GM18867 (cell line): ENCODE results near the gene ISYNA1.

Experiments used
- ATAC-seq: cut with Tn5 transposase; IDR thresholded peaks from one replicate; pipeline ENCODE4 v1.9.1; 2021; ENCODE audit warnings: mild to moderate bottlenecking, moderate library complexity; ENCODE audit not compliant: unreplicated experiment

The ISYNA1 gene

DNA sequence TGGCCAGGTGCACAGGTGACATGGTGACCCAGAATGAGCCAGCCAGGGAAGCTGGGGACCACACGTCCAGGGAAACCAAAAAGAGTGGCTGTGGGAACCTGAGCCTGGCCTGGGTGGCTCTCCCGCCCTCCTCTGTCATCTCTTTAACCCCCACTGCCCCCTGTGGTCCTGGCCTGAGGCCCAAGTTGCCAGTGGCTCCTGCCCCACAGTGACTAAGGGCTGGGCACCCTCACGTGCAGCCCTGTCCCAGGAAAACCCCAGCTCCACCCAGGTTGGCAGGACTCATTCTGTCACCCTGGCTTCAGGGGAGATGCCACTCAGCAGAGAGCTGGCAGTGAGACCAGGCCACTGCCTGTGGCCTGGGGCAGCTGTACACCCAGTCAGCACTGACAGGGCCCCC lies 30.6 kb upstream of the ISYNA1 start:
- ATAC-seq = no peak

DNA sequence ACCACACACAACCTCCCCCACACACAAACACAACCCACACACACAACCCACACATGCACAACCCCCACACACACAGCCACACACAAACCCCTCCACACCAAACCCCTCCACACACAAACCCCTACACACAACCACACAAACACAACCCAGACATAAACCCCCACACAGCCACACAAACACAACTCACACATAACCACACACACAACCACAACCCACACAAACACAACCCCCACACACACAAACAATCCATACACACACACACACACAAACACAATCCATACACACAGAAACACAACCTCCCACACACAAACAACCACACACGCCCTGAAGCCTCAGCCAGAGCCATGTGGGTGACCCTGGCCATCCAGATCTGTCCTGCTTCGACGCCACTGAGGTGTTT lies 30.0 kb upstream of the ISYNA1 start:
- ATAC-seq = no peak

DNA sequence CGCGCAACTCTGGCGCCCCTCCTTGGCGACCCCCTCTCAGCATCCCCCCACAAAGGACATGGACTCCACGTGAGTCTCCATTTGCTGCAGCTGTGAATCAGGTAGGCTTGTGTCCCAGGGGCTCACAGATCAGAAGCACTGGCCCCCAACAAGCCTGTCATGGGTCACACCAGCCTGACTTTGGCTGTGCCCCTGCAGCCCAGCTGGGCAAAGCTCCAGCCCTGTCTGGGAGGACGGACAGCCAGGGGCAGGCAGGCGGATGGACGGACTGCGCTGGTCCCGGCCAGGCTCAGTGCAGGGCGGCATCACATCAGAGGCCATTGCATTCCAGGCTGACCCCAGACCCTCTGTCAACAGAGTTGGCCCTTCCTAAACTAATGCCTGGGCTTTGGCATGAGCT lies 28.4 kb upstream of the ISYNA1 start:
- ATAC-seq = no peak

DNA sequence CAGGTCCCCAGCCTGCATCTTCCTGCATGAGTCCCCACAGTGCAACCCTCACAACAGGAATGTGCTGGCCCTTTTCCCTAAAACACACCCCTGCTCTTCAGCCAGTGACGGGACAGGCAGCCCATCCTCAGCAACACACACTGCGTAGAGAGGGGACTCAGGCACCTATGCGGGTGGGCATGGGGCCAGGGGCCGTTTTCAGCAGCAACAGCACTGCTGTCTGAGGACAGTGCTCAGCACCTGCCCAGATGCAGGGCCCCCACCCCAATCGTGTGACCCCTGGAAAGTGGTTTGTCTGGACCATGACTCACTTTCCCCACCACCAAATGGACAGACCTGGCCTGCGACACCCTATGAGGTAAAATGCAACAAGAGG lies 28.0 kb upstream of the ISYNA1 start:
- ATAC-seq = no peak

DNA sequence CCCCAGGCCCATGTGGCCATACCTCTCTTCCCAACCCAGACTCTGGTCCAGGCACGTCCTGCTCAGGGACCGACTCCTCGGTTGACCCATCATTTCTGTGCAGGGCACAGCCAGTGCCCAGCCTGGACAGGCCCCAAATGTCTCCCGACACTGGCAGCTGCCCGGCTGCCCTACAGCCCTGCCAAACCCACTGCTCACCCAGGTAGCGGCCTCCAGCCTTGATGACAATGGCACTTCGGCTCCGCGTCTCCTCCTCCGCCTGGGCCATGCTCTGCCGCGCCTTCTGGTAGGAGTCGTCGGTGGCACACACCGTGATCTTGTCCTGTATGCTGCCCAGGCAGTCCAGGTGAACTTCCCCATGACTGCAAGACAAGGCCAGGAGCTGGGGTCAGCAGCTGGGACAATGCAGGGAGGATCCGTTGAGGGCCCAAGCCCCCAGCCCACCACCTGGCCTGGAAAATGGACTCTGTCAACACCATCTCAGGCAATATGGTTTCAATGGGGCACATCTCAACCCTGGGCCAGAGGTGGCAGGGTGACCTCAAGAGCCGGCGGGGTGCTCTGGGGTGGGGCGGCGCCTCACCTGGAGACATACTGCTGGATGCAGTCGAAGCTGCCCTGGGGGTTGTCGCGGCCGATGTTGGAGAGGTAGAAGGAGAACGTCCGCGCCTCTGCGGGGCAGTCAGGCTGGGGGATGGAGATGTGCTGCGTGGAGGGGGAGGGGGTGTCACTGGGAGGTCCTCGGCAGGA lies 27.5 kb upstream of the ISYNA1 start:
- no peak for ATAC-seq

DNA sequence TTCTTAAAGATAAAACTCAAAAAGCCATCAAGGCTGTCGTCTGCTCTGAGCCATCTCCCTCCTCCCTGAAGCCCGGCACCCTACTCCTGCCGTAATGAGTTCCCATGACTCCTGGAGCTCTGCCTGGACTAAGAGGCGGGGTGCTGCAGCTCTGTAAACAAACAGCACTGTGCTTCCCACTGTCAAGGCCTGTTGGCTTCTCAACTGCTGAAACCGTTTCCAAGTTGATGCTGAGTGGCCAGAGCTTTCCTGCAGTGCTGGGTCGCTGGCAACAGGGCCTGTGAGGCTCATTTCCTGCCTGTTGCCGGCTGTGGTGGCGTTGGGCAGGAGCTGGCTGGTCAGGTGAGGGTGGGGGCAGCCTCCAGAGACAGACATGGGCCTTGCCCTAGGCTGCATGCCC lies 26.7 kb upstream of the ISYNA1 start:
- ATAC-seq = no peak

DNA sequence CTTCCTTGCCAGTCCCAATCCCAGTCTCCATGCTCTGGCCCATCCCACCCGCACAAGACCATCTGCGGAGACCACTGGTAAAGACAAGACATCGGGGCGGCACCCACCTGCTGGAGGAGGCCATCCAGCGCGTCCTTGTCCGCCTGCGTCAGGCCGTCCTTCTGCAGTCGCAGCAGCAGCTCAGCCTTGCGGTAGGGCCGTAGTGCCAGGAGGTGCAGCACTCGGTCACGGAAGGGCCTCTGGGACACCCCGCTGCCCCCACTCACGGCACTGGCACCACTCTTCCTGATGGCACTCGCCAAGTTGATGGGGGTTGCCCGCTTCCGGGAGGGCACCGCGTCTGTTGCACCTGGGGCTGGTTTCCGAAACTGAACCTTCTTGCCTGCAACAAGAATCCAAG lies 23.5 kb upstream of the ISYNA1 start:
- no peak for ATAC-seq

DNA sequence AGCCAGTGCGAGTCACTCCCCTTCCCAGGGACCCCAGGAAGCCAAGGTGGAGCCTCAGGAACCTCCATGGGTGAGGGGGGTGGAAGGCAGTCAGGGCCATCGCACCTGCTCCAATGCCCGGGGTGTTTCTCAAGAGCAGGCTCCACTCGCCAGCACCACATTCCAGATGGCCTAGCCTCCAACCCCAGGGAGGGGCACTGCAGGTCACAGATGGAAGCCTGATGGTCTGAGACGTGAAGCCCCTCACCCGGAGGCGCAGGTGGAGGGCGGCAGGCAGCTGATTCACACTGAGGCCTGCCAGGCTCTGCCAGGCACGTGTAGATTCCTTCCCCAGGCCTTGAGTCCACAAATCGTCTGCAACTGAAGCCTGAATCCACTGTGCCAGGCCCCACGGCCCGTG lies 23.0 kb upstream of the ISYNA1 start:
- ATAC-seq = no peak

DNA sequence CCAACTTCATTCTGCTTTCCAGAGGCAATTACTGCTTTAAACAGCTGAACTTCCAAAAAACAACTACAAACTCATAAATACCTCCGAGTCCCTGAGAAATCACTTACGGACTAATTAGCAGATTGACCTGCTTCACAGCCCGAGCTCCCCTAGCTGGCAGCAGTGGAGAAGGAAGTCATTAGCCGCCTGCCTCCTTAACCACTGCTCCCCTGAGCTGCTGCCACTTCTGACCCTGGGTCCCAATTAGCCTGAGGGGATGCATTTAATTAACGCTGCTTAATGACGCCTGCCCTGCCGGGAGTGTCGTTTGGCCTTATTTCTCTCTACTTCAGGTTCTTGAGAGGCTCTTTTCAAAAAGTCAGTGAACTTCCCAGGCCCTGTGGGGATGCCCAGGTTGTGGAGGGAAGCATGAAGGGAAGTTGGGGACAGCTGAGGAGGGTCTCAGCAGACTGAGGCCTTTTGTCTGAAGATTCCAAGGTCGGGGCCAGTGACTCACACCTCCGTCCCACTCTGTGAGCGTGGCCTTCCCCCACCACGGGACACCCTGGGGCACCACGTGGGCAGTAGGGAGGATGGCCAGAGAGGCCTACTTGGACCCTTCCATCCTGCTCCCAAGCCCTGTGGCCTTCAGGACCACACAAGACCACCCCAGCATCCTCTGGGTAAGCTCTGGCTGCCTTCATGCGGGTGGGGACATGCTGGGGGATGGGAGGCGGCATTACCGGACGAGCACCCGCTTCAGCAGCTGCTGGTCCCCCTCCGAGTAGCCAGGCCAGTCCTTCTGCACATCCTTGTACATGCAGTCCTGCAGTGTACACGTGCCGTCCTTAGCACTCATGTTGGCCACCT lies 19.8 kb upstream of the ISYNA1 start:
- ATAC-seq = no peak

DNA sequence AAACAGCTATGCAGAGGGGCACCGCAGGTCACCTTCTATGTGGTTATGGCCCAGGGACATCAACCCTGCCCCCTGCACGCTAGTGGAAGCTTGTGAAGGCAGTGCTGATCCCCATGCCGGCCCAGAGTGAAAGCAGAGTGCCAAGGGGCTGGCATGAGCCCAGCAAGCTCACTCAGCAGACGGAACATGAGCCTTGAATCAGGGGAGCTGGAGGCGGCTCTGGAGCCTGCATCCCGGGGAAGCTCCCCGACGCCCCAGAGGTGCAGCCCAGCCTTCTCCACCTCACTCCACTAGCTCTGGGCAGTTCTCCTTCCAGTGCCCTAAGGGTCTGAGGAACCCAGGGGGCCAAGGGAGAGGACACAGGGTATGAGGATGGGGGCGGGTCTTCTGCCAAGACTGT lies 19.0 kb upstream of the ISYNA1 start:
- ATAC-seq = no peak

DNA sequence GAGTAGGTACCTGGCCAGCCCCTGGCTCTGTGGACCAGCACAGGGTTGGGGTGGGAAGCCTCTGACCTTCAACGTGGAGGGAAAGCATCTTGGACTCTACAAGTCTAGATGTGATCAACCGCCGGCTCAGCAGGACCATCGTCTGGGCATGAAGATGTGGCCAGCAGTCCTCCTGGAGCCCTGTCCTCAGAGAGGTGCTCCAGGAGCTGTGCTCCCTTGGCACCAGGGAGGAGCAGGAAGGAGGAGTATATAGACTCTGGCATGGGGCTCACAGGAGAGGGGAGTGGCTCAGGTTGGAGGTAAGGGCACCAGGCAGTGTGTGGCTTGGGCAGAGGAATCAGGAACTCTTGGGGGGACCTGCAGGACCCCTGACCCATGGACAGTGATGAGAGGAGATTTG lies 18.3 kb upstream of the ISYNA1 start:
- no peak for ATAC-seq

DNA sequence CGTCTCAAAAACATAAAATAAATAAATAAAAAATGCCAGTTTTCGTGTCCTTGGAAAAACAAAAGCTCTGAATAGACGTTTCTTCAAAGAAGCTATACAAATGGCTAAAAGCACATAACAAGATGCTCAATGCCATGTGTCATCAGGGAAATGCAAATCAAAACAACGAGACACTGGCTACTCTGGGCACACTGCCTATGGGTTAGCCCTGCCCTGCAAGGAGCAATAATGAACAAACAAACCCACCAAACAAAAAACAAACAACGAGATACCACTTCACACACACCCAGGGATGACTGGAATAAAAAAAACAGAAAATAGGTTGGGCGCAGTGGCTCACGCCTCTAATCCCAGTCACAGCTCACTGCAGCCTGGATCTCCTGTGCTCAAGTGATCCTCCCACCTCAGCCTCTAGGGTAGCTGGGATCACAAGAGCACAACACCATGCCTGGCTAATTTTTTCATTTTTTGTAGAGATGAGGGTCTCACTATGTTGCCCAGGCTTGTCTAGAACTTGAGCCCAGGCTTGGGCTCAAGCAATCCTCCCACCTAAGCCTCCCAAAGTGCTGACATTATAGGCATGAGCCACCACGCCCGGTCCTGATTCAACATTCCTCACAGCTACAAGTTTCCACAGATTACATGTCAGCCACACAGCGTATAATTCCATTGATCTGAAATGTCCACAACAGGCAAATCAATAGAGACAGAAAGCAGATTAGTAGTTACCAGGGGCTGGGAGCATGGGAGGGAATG lies 15.5 kb upstream of the ISYNA1 start:
- ATAC-seq = no peak

DNA sequence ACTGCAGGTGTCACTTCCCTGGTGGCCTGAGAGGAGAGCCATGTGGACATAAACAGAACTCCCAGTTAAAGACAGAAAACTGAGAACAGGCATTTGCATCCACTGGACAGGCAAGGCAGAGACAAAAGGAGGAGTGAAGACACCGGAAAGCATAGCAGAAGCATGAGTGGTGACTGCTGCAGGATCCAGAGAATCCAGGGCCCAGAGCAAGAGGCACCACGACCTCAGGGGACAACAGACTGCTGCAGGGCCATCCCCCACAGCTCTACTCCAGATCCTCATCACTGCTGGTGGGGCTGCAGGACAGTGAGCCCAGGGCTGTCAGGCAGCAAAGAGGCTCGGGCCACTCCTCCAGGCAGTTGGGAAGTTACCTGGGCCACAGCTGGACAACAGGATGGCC lies 14.5 kb upstream of the ISYNA1 start:
- ATAC-seq = no peak

DNA sequence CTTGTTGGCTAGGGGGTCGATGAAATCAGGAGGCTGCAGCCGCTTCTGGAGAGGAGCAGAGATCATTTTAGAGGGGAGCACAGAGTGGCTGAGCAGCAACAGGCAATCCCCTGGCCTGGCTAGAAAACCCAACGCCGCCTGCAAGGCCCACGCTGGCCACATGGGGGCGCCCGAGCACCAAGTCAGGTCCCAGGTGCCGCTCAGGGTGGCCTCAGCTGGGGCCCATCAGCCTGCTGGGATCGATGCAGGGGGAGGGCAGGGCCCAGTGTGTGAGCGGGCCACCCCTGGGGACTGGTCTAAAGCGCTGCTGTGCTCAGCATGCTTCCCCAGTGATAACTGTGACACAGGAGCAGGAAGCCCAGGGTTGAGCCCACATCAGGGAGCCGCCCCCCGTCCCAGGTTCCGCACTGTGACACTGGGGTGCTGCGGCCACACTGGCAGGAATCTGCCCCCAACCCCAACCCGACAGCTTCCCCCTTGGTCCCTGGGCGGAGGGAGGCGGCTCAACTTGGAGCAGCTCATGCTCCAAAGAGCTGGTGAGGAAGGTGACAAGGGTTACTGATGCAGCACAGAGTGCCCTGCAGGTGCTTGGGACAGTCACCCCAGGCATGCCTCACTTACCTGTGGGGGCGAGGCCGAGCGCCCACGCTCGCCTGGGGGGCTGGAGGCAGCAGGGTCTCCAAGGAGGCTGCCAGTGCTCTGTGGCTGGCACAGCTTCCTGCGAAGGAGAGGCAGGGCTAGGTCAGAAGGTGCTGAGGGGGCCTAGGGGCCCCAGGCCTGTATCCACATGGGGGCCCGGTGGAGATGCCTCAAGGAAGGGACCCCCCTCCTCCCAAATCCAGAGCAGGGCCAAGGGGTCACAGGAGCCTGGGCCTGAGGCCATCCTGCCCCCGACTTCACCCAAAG lies 13.3 kb upstream of the ISYNA1 start:
- ATAC-seq = no peak

DNA sequence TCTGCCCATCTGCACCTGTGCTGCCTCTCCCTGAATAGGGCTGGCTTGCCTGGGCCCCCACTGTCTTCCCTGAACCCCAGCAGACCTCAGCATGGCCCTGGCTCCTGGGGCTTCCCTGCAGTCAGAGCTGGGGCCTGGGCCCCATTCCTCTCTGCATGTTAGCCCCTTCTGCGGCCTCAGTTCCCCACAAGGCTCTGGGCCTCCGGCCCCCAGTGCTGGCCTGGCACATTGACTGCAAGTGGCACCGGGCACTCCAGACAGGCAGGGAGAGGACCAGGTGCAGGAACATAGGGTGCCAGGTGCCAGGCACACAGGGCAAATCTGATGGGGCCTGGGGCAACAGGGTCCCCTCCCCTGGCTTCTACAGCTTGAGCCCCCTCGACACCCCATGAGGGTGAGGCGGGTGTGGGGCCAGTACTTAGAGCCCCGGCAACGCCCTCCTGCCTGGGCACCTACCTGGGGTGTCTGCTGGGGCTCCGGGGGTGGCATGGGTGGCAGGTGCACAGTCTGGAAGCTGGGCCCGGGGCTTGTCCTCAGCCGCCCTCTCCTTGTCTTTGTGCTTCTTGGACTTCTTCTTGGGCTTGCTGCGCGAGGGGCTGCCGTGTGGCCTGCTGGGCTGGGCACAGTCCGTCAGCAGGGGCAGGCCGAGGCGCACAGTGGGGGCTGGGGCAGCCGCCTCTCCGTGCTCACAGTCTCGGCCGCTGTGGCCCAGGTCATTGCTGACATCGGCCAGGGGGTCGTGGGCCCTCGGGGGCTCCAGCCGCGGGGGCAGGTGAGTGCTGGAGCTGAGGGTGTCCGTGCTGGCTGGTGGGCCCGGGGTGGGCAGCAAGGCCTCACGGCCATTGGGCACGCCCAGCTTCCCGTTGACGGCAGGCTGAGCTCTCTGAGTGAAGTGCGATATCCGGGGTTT lies 12.3 kb upstream of the ISYNA1 start:
- ATAC-seq = no peak

DNA sequence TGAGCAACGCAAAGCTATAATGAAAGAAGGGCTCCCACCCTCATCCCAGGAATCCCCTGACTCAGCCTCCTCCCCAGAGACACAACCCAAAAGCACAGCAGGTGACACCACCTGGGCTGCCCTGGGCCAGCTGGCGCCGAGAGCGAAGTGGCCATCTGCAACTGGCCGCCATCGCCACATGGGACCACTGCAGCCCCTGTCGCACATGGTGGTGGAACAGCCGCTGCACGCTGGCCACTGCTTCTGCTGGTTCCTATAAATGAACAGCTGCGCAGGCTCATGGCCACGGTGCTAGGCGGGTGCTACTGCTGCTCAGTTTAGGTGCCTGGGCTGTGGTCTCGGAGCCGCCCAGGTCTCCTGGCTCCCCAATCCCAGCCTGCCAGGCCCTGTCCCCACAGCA lies 11.6 kb upstream of the ISYNA1 start:
- no peak for ATAC-seq

DNA sequence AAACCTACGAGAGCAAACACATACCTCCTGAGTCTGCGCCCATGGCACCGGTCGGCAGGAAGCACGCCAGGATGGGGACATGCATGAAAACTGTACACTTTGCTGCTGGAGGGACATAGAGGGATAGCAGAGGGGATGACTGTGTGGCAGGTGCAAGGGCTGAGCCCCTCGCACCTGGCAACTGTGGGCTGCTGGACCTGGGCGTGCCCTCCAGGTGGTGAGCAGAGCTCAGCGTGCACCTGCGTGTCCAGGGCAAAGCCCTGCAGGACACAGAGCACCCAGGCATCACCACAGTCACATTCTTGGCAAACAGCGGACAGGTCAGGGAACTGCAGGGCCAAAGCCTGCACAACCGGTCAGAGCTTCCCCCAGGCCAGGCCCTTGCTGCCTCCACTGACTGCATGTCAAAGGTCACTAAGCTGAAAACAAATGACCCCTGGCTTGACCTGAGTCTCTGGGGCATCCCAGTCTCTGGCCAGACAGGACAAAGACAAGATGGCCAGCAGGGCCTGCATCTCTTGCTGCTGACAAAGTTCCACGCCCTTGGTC lies 9.0 kb upstream of the ISYNA1 start:
- no peak for ATAC-seq

DNA sequence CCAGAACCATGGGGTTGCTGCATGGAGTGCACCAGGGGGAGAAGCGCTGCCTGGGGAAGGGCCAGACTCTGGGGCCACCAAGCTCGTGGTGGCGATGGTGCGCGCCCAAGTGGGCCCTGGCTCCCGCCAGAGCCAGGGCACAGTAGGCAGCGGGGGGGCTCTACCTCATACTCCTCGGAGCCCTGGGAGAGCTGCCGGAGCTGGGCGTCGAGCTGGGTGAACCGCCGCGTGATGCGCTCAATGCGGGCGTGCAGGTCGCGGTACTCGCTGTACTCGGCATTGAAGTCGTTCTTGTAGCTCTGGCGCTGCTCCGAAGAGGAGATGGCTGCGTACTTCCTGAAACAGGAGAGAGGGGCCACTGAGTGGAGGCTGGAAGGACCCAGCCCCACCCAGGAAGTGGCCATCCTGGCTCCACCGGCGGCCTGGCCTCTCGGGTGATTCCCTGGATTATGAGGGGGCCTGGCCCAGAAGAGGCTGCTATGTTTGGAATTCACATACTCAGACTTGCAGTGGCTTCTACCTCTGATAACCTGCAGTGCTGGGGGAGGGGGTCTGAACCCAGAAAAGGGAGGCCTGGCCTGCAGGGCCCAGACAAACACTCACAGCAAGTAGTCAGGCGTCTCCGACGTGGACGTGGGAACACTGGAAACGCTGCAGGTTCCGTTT lies 8.3 kb upstream of the ISYNA1 start:
- no peak for ATAC-seq
